ENCODE results near the gene SOX6. TPM values are rescaled to one million over a fixed set of nuclear protein-coding genes. Genes with fewer than 3 reads are reported as not detected.

The SOX6 gene
- total and polyA plus RNA-seq, 2 donors (not counting 3 experiments of a cell fraction or from before 2014, with no cell fraction given), result 0.14 to 3.7 TPM

DNA sequence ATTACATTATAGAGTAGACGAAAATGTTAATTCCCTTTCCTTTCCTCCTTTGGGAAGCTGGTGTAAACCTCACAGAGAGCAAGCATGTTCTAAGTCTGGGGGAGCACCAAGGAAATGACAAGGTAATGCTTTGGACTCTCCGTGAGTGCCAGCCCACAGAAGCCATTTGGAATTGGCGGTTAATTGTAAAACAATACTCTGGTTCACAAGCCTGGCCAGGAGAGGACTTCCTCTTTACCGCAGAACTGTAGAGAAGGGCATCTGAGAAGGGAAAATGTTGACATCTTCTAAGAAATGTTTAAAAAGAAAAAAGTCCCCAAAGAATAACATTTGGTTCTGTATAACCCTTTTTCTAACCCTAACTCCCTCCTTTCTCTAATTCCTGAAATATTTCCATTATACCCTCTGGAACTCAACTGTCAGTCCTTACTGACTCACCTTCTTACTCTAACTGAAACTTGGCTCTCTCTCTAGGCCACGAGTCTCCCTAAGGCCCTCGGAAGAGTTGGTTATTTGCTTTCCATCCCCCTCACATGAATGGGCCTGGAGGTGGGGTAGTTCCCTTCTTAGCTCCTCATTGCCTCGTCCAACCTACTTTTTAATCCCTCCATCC, 379.8 kb downstream of the SOX6 start:
- Histone ChIP-seq H3K9ac (replicated peaks; ENCODE audit: extremely low read depth, insufficient read depth, low read length) (no peak overlapping the region), H3K36me3 (ENCODE audit: control insufficient read depth in 2 of 2, extremely low read depth in 1 of 2, insufficient read depth in 2 of 2, low read length in 2 of 2) (no peaks in the 10 kb centered on the region), H3K4me1 (ENCODE audit: control insufficient read depth, extremely low read depth, insufficient read depth, low read length) (no peaks in the 10 kb centered on the region), H3K27me3 (ENCODE audit: control insufficient read depth in 2 of 2, insufficient read depth in 2 of 2, low read length in 2 of 2) (no peaks in the 10 kb centered on the region), H2AFZ (ENCODE audit: low read depth, low read length) (no peak overlapping the region), H3K9me1 (replicated peaks; ENCODE audit: control insufficient read depth, extremely low read depth, insufficient read depth, low read length) (no peaks in the 10 kb centered on the region), H3K27ac (ENCODE audit: insufficient read depth, low read depth, low read length) (no peak overlapping the region), H3K4me3 (replicated peaks in 1 of 3; ENCODE audit: insufficient read depth in 1 of 3, low read depth in 1 of 3, low read length in 3 of 3) (no peak overlapping the region), H4K20me1 (replicated peaks; ENCODE audit: control insufficient read depth, extremely low read depth, insufficient read depth, low read length) (no peaks in the 10 kb centered on the region), H3K9me3 (replicated peaks; ENCODE audit: control insufficient read depth, insufficient read depth, low read length) (no peaks in the 10 kb centered on the region), H3K4me2 (ENCODE audit: insufficient read depth, low read length) (no peak overlapping the region), H3K79me2 (ENCODE audit: control insufficient read depth, insufficient read depth, low read length) (no peaks in the 10 kb centered on the region)
- dilution Hi-C loops (cut with MboI; ENCODE audit: extremely low pct_ligation_motif_present, low sequenced_read_pairs), result no loop called here
- no peak for TF ChIP-seq POLR2AphosphoS5 (IDR thresholded peaks at IDR 0.05; ENCODE audit: insufficient read depth, low read depth, low read length)
- no peak for TF ChIP-seq GATA2 (IDR thresholded peaks at IDR 0.05; ENCODE audit: insufficient read depth, insufficient read length, low read depth, low read length)
- TF ChIP-seq FOS (IDR thresholded peaks at IDR 0.05; ENCODE audit: borderline replicate concordance, insufficient read depth, low read length), result no peak
- TF ChIP-seq, protein P1, sequence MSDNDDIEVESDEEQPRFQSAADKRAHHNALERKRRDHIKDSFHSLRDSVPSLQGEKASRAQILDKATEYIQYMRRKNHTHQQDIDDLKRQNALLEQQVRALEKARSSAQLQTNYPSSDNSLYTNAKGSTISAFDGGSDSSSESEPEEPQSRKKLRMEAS (IDR thresholded peaks at IDR 0.05; ENCODE audit: insufficient read depth, insufficient read length), result no peak
- TF ChIP-seq, protein P2, sequence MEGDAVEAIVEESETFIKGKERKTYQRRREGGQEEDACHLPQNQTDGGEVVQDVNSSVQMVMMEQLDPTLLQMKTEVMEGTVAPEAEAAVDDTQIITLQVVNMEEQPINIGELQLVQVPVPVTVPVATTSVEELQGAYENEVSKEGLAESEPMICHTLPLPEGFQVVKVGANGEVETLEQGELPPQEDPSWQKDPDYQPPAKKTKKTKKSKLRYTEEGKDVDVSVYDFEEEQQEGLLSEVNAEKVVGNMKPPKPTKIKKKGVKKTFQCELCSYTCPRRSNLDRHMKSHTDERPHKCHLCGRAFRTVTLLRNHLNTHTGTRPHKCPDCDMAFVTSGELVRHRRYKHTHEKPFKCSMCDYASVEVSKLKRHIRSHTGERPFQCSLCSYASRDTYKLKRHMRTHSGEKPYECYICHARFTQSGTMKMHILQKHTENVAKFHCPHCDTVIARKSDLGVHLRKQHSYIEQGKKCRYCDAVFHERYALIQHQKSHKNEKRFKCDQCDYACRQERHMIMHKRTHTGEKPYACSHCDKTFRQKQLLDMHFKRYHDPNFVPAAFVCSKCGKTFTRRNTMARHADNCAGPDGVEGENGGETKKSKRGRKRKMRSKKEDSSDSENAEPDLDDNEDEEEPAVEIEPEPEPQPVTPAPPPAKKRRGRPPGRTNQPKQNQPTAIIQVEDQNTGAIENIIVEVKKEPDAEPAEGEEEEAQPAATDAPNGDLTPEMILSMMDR (IDR thresholded peaks at IDR 0.05; ENCODE audit: extremely low read depth in 1 of 2, insufficient read depth in 1 of 2, low read depth in 1 of 2, low read length in 2 of 2), result no peak
- TF ChIP-seq MYC (IDR thresholded peaks at IDR 0.05; ENCODE audit: low read depth, low read length), result no peak
- TF ChIP-seq POLR2A (IDR thresholded peaks at IDR 0.05; ENCODE audit: low read depth, low read length), result no peak
- TF ChIP-seq EZH2 (IDR thresholded peaks at IDR 0.05; ENCODE audit: borderline replicate concordance, low read depth, low read length, severe bottlenecking), result no peak
- TF ChIP-seq JUN (IDR thresholded peaks at IDR 0.05; ENCODE audit: borderline replicate concordance, insufficient read depth, insufficient read length, low read depth), result no peak
- no TSS peak for BruUV-seq (replicated peaks)
- intact Hi-C loops (cut with micrococcal nuclease), result no loop called here
- no peak for FAIRE-seq
- no peak for DNase-seq (ENCODE audit: low read depth, low spot score)
- CTCF ChIA-PET, result interaction anchor here (1.5 kb wide), 2 partner anchors 11 to 36 kb away, joined by 4 to 5 read pairs; no protein-coding TSS in a partner anchor
- POLR2A ChIA-PET, result no interaction called here
